Spleen (tissue), 7 donors: ENCODE measurements around the gene CDC6.

Source experiments
- POLR2A ChIP-seq, 3 donors: fragments of 450-650 bp; IDR thresholded peaks; one replicate each; pipeline ENCODE4 v1.5.1; 2017; ENCODE audit warnings: antibody characterized with exemption in 3 of 3, mild to moderate bottlenecking in 1 of 3
- POLR2AphosphoS5 ChIP-seq, 3 donors: sonication (generic); formaldehyde crosslinking; IDR thresholded peaks; one replicate each; pipeline ENCODE4 v1.5.1; 2017; ENCODE audit warnings: antibody characterized with exemption in 3 of 3
- TF ChIP-seq, protein P1 (sequence below), 11 experiments: fragments of 200-600 bp in 7 of 11; fragments of 450-650 bp in 4 of 11; sonication (generic) in 4 of 11; IDR thresholded peaks in 8 of 11; conservative IDR thresholded peaks in 3 of 11; 1 replicate in 7 of 11; 2 replicates in 4 of 11; pipeline versions ENCODE4 v1.4.0 to v1.8.0; 2016 to 2021; ENCODE audit warnings: antibody characterized with exemption in 11 of 11, inconsistent platforms in 4 of 11, mild to moderate bottlenecking in 1 of 11
- donor health status: DM: no; HTN: no; CAD: no; lungs with moderate emphysema.
- donor health status: DM: no; HTN: no; CAD: no.
- donor health status: DM: no; HTN: no; CAD: no.

GRCh38 chr17:40330850-40331470, 43.3 kb downstream of the CDC6 start:
- TF ChIP-seq, protein P1, sequence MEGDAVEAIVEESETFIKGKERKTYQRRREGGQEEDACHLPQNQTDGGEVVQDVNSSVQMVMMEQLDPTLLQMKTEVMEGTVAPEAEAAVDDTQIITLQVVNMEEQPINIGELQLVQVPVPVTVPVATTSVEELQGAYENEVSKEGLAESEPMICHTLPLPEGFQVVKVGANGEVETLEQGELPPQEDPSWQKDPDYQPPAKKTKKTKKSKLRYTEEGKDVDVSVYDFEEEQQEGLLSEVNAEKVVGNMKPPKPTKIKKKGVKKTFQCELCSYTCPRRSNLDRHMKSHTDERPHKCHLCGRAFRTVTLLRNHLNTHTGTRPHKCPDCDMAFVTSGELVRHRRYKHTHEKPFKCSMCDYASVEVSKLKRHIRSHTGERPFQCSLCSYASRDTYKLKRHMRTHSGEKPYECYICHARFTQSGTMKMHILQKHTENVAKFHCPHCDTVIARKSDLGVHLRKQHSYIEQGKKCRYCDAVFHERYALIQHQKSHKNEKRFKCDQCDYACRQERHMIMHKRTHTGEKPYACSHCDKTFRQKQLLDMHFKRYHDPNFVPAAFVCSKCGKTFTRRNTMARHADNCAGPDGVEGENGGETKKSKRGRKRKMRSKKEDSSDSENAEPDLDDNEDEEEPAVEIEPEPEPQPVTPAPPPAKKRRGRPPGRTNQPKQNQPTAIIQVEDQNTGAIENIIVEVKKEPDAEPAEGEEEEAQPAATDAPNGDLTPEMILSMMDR (IDR thresholded peaks at IDR 0.05 in 8 of 11, conservative IDR thresholded peaks at IDR 0.05 in 3 of 11) = no peak
- no peak for TF ChIP-seq POLR2AphosphoS5 (IDR thresholded peaks at IDR 0.05)
- TF ChIP-seq POLR2A (IDR thresholded peaks at IDR 0.05) = no peak
